DOHH2 (cell line): Measurements from ENCODE around the gene PHF14.

Experiments used
- H3F3A ChIP-seq: fragments of 200-600 bp; sonication (generic), shearing (Covaris generic); 2 replicates; pipeline ENCODE4 v1.6.0; 2016; ENCODE audit warnings: antibody characterized with exemption, mild to moderate bottlenecking; ENCODE audit not compliant: control insufficient read depth, insufficient read depth
- H3K27ac ChIP-seq: fragments of 200-600 bp; sonication (generic); 2 replicates; pipeline ENCODE4 v1.5.1; 2014; ENCODE audit warnings: low read depth, mild to moderate bottlenecking, low read length, moderate library complexity
- H3K27me3 ChIP-seq: fragments of 200-600 bp; sonication (generic); 2 replicates; pipeline ENCODE4 v1.6.1; 2014; ENCODE audit warnings: mild to moderate bottlenecking, low read length, mixed read lengths; ENCODE audit not compliant: control insufficient read depth
- H3K36me3 ChIP-seq: fragments of 200-600 bp; sonication (generic); 2 replicates; pipeline ENCODE4 v1.6.1; 2014; ENCODE audit warnings: mild to moderate bottlenecking, low read length, moderate library complexity, mixed read lengths; ENCODE audit not compliant: control insufficient read depth
- H3K4me1 ChIP-seq: fragments of 200-600 bp; sonication (generic); 2 replicates; pipeline ENCODE4 v1.6.1; 2014; ENCODE audit warnings: mild to moderate bottlenecking, low read length, mixed read lengths; ENCODE audit not compliant: control insufficient read depth
- H3K4me2 ChIP-seq: fragments of 200-600 bp; sonication (generic); 2 replicates; pipeline ENCODE4 v1.6.0; 2014; ENCODE audit warnings: mild to moderate bottlenecking, low read length, moderate library complexity
- H3K4me3 ChIP-seq: fragments of 200-600 bp; sonication (generic); 2 replicates; pipeline ENCODE4 v1.5.1; 2014; ENCODE audit warnings: mild to moderate bottlenecking, low read length, mixed read lengths
- H3K79me2 ChIP-seq: fragments of 200-600 bp; sonication (generic); 2 replicates; pipeline ENCODE4 v1.6.1; 2014; ENCODE audit warnings: mild to moderate bottlenecking, low read length, mixed read lengths; ENCODE audit not compliant: control insufficient read depth
- H3K9me2 ChIP-seq: fragments of 200-600 bp; sonication (generic); replicated peaks from 2 replicates; pipeline ENCODE4 v1.6.1; 2014; ENCODE audit warnings: mild to moderate bottlenecking, low read length, mixed read lengths; ENCODE audit not compliant: control insufficient read depth
- H3K9me3 ChIP-seq: fragments of 200-600 bp; sonication (generic); 2 replicates; pipeline ENCODE4 v1.6.1; 2014; ENCODE audit warnings: antibody characterized with exemption, low read length, mixed read lengths; ENCODE audit not compliant: control insufficient read depth, insufficient read depth
- H4K20me1 ChIP-seq: fragments of 200-600 bp; sonication (generic); 2 replicates; pipeline ENCODE4 v1.6.0; 2014; ENCODE audit warnings: low read depth, mild to moderate bottlenecking, antibody characterized with exemption, low read length, moderate library complexity; ENCODE audit not compliant: control insufficient read depth, insufficient read depth
- EZH2phosphoT487 ChIP-seq: fragments of 200-600 bp; sonication (generic); IDR thresholded peaks from 2 replicates; pipeline ENCODE4 v1.6.1; 2017; ENCODE audit warnings: borderline replicate concordance, mild to moderate bottlenecking, antibody characterized with exemption, low read length, moderate library complexity, mixed read lengths
- TF ChIP-seq, protein P1 (sequence below): fragments of 200-600 bp; sonication (generic); IDR thresholded peaks from one replicate; pipeline ENCODE4 v1.5.1; 2014; ENCODE audit warnings: antibody characterized with exemption, mild to moderate bottlenecking, low read depth, low read length; ENCODE audit not compliant: poor library complexity, severe bottlenecking

PHF14 gene

GRCh38 chr7:11216276-11216675 is 242.6 kb downstream of the PHF14 start:
- Histone ChIP-seq H3F3A (no peaks in the 10 kb centered on the region), H3K27ac (no peak overlapping the region), H3K36me3 (no peaks in the 10 kb centered on the region), H3K79me2 (no peaks in the 10 kb centered on the region), H3K9me3 (0 out of 2 replicates have a peak, but pooled peaks cover 3% of the 10 kb centered on the region), H3K4me3 (no peak overlapping the region), H4K20me1 (no peaks in the 10 kb centered on the region), H3K4me2 (no peak overlapping the region), H3K4me1 (peaks cover 17% of the 10 kb centered on the region), H3K9me2 (no peaks in the 10 kb centered on the region), H3K27me3 (no peaks in the 10 kb centered on the region)
- no peak for TF ChIP-seq EZH2phosphoT487
- TF ChIP-seq, protein P1, sequence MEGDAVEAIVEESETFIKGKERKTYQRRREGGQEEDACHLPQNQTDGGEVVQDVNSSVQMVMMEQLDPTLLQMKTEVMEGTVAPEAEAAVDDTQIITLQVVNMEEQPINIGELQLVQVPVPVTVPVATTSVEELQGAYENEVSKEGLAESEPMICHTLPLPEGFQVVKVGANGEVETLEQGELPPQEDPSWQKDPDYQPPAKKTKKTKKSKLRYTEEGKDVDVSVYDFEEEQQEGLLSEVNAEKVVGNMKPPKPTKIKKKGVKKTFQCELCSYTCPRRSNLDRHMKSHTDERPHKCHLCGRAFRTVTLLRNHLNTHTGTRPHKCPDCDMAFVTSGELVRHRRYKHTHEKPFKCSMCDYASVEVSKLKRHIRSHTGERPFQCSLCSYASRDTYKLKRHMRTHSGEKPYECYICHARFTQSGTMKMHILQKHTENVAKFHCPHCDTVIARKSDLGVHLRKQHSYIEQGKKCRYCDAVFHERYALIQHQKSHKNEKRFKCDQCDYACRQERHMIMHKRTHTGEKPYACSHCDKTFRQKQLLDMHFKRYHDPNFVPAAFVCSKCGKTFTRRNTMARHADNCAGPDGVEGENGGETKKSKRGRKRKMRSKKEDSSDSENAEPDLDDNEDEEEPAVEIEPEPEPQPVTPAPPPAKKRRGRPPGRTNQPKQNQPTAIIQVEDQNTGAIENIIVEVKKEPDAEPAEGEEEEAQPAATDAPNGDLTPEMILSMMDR, result no peak

- Histone ChIP-seq H3K9me3 (0 out of 2 replicates have a peak, but pooled peaks cover 3% of the 10 kb centered on the region), H3K9me2 (no peaks in the 10 kb centered on the region), H3K4me2 (no peak overlapping the region), H3F3A (no peaks in the 10 kb centered on the region), H3K4me3 (no peak overlapping the region), H4K20me1 (no peaks in the 10 kb centered on the region), H3K36me3 (no peaks in the 10 kb centered on the region), H3K27ac (no peak overlapping the region), H3K79me2 (no peaks in the 10 kb centered on the region), H3K27me3 (no peaks in the 10 kb centered on the region), H3K4me1 (no peaks in the 10 kb centered on the region)
- TF ChIP-seq, protein P1, result no peak
- TF ChIP-seq EZH2phosphoT487, result no peak
Measured at GRCh38 chr7:11217848-11218565, 244.3 kb downstream of the PHF14 start.
